Right forelimb (tissue), 1 donor: ENCODE measurements around the gene PACS1.

Experiments used
- DNase-seq: peaks from one replicate; pipeline ENCODE4 v3.0.0-alpha.2; 2018

PACS1 gene

GRCh38 chr11:66146074-66146473 lies 76.0 kb downstream of the PACS1 start:
- no peak for DNase-seq

GRCh38 chr11:66146940-66147339 lies 76.9 kb downstream of the PACS1 start:
- DNase-seq = no peak

DNA sequence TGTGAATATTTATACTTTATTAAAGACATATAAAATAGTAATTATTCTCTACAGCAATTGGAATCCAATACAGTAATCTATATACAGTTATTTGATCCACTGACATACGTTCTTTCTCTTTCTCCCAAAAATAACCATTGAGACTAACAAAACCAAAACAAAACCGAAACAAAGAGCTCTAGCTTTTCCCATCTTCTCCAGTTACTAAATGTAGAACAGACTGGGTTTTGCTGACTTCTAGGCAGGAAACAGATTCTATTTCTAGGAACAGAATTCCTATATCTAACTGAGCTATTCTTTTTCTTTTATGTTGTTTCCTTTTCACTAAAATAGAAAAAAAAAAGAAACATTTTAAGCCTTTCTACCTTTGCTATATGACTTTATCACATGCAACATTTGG lies 80.1 kb downstream of the PACS1 start:
- DNase-seq = no peak

GRCh38 chr11:66150725-66151124 lies 80.7 kb downstream of the PACS1 start:
- no peak for DNase-seq

DNA sequence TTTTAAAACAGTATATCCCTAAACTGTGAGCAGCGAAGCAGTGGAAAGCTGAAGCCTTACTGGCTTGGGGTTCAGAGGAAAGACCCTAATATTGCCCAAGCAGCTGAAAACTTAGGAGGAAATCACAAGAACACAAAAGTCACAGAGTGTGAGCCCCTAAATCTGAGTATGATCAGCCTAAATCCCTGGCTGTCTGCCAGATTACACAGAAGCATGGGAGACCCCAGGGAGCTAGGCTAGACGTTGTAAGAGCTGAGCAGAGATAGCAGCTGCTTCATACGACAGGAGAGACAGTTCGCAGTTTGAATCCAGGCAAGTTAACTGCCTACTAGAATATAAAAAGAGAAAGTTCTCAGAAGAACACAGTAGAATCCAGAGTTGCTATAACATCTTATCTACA lies 81.2 kb downstream of the PACS1 start:
- DNase-seq = no peak

- DNase-seq = no peak
Observed at GRCh38 chr11:66154109-66154508, 84.0 kb downstream of the PACS1 start.

DNA sequence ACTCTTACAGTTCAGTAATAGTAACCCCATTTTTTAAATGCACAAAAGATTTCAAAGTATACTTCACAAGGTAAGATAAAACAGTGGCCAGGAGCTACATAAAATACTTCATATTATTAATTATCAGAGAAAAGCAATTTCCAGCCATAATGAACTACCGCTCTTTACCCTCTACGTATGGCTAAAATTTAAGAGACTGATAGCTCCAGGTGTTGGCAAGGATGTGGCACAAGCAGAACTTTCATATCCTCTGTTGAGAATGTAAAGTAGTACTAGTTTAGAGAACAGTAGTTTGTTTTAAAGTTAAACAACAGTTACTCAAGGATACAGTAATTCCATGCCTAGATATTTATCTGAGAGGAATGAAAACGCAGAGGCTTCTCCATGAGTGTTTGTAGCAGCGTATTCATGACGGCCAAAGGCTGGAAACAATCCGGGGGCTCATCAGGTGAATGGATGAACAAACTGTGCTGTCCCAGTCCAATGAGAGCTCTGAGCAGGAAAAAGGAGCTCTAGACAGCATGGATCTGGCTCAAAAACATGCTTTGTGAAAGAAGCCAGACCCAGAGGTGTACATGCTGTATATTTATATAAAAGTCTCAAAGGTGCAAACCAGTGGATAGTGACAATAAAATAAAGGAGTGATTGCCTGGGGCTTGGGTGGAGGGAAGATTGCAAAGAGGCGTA lies 85.5 kb downstream of the PACS1 start:
- DNase-seq = no peak

GRCh38 chr11:66157182-66157864 lies 87.3 kb downstream of the PACS1 start:
- DNase-seq = no peak

DNA sequence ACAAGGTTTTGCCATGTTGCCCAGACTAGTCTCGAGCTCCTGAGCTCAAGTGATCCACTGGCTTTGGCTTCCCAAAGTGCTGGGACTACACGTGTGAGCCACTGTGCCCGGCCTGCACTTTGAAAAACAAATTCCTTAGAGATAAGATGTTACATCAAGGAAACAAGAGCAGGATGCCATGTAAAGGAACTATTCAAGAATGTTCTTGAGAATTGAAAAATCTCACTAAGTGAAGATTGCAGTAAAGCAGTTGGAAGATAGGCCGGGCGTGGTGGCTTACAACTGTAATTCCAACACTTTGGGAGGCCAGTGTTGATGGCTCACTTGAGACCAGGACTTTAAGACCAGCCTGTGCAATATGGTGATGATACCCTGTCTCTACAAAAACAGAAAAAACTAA lies 88.1 kb downstream of the PACS1 start:
- DNase-seq = no peak

GRCh38 chr11:66159324-66159984 lies 89.4 kb downstream of the PACS1 start:
- no peak for DNase-seq

DNA sequence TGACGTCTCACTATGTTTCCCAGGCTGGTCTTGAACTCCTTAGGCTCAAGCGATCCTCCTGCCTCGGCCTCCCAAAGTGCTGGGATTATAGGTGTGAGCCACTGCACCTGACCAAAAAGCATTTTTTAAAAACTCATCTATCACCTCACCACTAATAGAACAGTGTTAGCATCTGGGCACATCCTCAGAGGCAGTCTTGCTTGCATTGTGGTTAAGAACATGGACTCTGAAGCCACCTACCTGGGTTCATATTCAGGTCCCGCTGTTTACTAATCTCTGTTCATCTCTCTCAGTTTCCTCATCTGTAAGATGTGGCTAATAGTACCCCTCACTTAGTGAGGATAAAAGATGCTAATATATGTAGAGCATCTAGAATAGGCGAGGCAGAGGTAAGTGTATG lies 90.6 kb downstream of the PACS1 start:
- no peak for DNase-seq

DNA sequence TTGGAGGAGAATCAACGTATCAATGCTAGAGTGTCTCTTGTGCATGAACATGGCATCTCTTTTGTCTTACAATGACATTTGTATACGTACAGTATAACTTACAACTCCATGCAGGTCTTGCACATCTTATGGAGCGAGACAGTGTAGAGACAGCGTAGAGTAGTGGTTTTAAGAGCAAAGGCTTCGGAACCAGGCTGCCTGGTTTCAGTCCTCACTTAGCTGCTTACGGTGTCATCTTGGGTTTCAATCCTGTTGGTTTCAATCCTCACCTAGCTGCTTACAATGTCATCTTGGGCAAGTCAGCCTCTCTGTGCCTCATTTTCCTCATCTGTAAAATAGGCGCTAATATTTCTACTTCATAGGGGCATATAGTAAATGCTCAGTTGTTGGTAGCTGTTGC lies 98.2 kb downstream of the PACS1 start:
- DNase-seq = no peak

DNA sequence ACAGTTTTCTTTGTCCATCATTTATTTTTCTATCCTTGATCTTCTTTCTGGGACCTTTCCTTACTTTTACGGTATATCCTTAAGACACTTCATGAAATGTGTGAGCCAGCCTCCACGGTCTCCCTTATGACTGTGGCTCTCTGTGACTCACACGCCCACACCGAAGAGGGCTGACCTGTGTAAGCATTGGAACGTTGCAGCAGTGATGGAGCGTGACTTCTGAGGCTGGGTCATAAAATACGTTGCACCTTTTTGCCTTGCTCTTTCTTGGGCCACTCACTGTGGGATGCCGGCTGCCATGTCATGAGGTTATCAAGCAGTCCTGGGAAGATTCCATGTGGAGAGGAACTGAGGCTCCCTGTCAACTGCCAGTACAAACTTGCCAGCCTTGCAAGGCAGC lies 102.1 kb downstream of the PACS1 start:
- DNase-seq = no peak

DNA sequence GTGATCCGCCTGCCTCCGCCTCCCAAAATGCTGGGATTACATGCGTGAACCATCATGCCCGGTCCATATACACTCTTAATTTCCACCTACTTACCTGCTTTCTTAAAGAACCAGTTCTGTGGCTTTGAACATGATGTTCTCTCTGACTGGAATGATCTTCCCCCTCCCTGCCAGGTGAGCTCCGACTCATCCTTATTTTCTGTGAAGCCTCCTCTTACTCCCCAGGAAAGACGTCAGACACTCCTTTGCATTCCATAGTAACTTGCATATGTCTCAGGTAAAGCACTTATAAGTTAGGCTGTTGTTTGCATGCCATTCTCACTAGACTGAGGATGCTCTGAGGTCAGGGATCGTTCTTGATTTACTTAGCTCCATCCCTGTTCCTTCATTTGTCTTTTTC lies 106.6 kb downstream of the PACS1 start:
- DNase-seq = no peak

GRCh38 chr11:66178183-66178582 lies 108.1 kb downstream of the PACS1 start:
- no peak for DNase-seq

GRCh38 chr11:66178871-66179270 lies 108.8 kb downstream of the PACS1 start:
- DNase-seq = no peak

- DNase-seq = no peak
Observed at GRCh38 chr11:66181632-66182315, 111.7 kb downstream of the PACS1 start.

- no peak for DNase-seq
Observed at GRCh38 chr11:66183494-66184048, 113.5 kb downstream of the PACS1 start.

- DNase-seq = no peak
Observed at GRCh38 chr11:66184728-66185127, 114.7 kb downstream of the PACS1 start.

- DNase-seq = no peak
Observed at GRCh38 chr11:66186470-66186869, 116.4 kb downstream of the PACS1 start.

DNA sequence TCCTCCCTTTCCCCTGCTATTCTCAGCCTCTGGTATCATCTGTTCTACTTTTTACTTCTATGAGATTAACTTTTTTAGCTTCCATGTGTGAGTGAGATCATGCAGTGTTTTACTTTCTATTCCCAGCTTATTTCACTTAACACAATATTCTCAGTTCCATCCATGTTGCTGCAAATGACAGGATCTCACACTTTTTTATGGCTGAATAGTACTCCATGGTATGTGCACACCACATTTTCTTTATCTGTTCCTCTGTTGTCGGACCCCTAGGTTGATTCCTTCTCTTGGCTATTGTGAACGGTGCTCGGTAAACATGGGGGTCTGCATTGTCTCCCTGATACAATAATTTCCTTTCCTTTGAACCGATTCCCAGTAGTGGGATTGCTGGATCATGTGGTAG lies 117.4 kb downstream of the PACS1 start:
- DNase-seq = no peak

- no peak for DNase-seq
Observed at GRCh38 chr11:66188580-66188979, 118.5 kb downstream of the PACS1 start.

- DNase-seq = no peak
Observed at GRCh38 chr11:66189031-66189745, 119.1 kb downstream of the PACS1 start.
